H1 (cell line): ENCODE measurements around the gene OR52W1. TPM values are rescaled to one million over a fixed set of nuclear protein-coding genes. Genes with fewer than 3 reads are reported as not detected.

ENCODE experiments used
- BCL11A ChIP-seq, 2 experiments: IDR thresholded peaks; one replicate each; pipeline ENCODE4 v1.6.1; 2011; ENCODE audit warnings: low read depth in 2 of 2, low read length in 2 of 2, mild to moderate bottlenecking in 2 of 2
- CEBPB ChIP-seq: IDR thresholded peaks from 2 replicates; pipeline ENCODE4 v1.6.1; 2012; ENCODE audit warnings: low read depth, low read length
- CHD2 ChIP-seq: IDR thresholded peaks from 2 replicates; pipeline ENCODE4 v1.6.1; 2012; ENCODE audit warnings: low read length, improper control_type of control experiment
- EZH2 ChIP-seq: fragments of 200-600 bp; sonication (generic); IDR thresholded peaks from 2 replicates; pipeline ENCODE4 v1.7.1; 2012; ENCODE audit warnings: low read depth, mild to moderate bottlenecking, moderate library complexity, low read length, inconsistent platforms; ENCODE audit not compliant: severe bottlenecking
- FOSL1 ChIP-seq: IDR thresholded peaks from 2 replicates; pipeline ENCODE4 v1.6.1; 2011; ENCODE audit warnings: mild to moderate bottlenecking, low read depth, low read length, moderate library complexity; ENCODE audit not compliant: insufficient read depth
- GTF2F1 ChIP-seq: IDR thresholded peaks from 2 replicates; pipeline ENCODE4 v1.6.1; 2012; ENCODE audit warnings: low read depth, low read length, improper control_type of control experiment, borderline replicate concordance
- KDM4A ChIP-seq: IDR thresholded peaks from one replicate; pipeline ENCODE4 v1.7.1; 2012; ENCODE audit warnings: low read depth, mild to moderate bottlenecking, moderate library complexity, low read length, inconsistent platforms; ENCODE audit not compliant: severe bottlenecking
- RNF2 ChIP-seq: fragments of 200-900, 300-1000 bp; sonication (generic); IDR thresholded peaks from 2 replicates; pipeline ENCODE4 v1.7.1; 2016; ENCODE audit warnings: borderline replicate concordance, low read depth, mild to moderate bottlenecking, antibody characterized with exemption, low read length; ENCODE audit not compliant: poor library complexity, severe bottlenecking; ENCODE audit errors: missing control alignments
- SAP30 ChIP-seq: fragments of 300-600 bp; sonication (generic); IDR thresholded peaks from 2 replicates; pipeline ENCODE4 v1.7.1; 2012; ENCODE audit warnings: low read length, moderate library complexity, mild to moderate bottlenecking, inconsistent platforms; ENCODE audit not compliant: insufficient read depth, insufficient replicate concordance
- SUZ12 ChIP-seq: fragments of 200-600 bp; sonication (generic); IDR thresholded peaks from 2 replicates; pipeline ENCODE4 v1.6.1; 2012; ENCODE audit warnings: mild to moderate bottlenecking, inconsistent platforms, low read length, moderate library complexity, mixed read lengths
- TCF12 ChIP-seq: IDR thresholded peaks from 2 replicates; pipeline ENCODE4 v1.6.1; 2011; ENCODE audit warnings: low read depth, mild to moderate bottlenecking, low read length
- YY1 ChIP-seq: IDR thresholded peaks from 2 replicates; pipeline ENCODE4 v1.6.1; 2011; ENCODE audit warnings: low read depth, mild to moderate bottlenecking, low read length
- polyA plus RNA-seq, 7 experiments: library from polyadenylated mRNA; depleted of rRNA in 3 of 7; stranded (reverse) in 5 of 7; unstranded in 2 of 7; fragments of >200 nt in 5 of 7; fragments of 200-250 nt in 2 of 7; gene quantifications; 1 replicate in 5 of 7; 2 replicates in 1 of 7; 4 replicates in 1 of 7; pipeline versions ENCODE4 v1.2.1 to v1.2.3, GENCODE V29; 2011 to 2013; ENCODE audit warnings: missing spikeins in 2 of 7, mixed read lengths in 2 of 7
- total RNA-seq: library from RNA; stranded (reverse); fragmentation: NEBNext Ultra II Directional; extraction: Animal tissue kit (Norgen Biotek cat#: 25700); gene quantifications from 2 replicates; pipeline ENCODE4 v1.2.1, GENCODE V29; 2021
- TF ChIP-seq, protein P1 (sequence below): IDR thresholded peaks from 2 replicates; pipeline ENCODE4 v1.6.1; 2012; ENCODE audit warnings: low read length, inconsistent platforms

OR52W1 gene
- total and polyA plus RNA-seq, 2 of the 8 experiments (the other 6 are each of a cell fraction or from before 2014, with no cell fraction given), result not detected

GRCh38 chr11:6237266-6237665 is 38.2 kb downstream of the OR52W1 start (continued):
- TF ChIP-seq, protein P1, sequence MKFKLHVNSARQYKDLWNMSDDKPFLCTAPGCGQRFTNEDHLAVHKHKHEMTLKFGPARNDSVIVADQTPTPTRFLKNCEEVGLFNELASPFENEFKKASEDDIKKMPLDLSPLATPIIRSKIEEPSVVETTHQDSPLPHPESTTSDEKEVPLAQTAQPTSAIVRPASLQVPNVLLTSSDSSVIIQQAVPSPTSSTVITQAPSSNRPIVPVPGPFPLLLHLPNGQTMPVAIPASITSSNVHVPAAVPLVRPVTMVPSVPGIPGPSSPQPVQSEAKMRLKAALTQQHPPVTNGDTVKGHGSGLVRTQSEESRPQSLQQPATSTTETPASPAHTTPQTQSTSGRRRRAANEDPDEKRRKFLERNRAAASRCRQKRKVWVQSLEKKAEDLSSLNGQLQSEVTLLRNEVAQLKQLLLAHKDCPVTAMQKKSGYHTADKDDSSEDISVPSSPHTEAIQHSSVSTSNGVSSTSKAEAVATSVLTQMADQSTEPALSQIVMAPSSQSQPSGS, result no peak
- no peak for TF ChIP-seq TCF12
- TF ChIP-seq KDM4A, result no peak
- TF ChIP-seq CEBPB, result no peak
- TF ChIP-seq SAP30, result no peak
- TF ChIP-seq GTF2F1, result no peak
- TF ChIP-seq EZH2, result no peak
- TF ChIP-seq SUZ12, result no peak
- TF ChIP-seq RNF2, result no peak
- TF ChIP-seq YY1, result no peak
- no peak for TF ChIP-seq BCL11A (IDR thresholded peaks at IDR 0.05; ENCODE audit: low read depth in 2 of 2, low read length in 2 of 2)
- no peak for TF ChIP-seq FOSL1
- TF ChIP-seq CHD2, result no peak
